ENCODE results near the gene BPIFB4.
"Not testable (repeated sequence)": the region's sequence is repeated elsewhere in the genome, so short reads cannot be mapped to it uniquely, and the experiment has no call there.

Gene BPIFB4

DNA sequence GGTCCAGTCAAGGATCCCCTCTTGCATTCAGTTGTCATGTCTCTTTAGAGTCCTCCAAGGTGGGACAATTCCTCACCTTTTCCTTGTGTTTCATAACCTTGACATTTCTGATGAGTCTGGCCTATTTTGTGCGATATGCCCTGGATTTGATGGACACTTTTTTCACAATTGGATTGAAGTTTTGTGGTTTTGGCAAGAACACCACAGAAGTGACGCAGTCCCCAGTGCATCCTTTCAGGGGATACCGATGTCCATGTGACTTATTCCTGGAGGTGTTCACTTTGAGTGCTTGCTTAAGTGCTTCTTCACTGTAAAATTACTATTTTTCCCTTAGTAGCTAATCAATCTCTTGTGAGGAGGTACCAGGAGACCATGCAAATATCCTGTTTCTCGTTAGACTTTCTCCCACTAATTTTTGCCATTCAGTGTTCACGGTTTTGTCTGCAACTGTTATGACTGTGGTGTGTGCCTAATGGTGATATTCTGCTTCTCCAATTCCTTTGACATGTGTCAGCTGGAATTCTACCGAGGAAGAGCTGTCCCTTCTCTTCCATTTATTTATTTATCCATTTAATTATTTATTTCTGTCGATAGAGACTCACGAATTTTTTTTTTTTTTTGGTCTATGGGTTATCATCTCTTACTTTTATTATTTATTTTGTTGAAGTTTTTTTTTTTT, 30.8 kb downstream of the BPIFB4 start:
- Histone ChIP-seq H3K27ac (ENCODE audit: low read length) (no peak overlapping the region), H3K9ac (ENCODE audit: low read length) (no peak overlapping the region), H3K9me3 (ENCODE audit: control insufficient read depth, low read depth, low read length) (no peaks in the 10 kb centered on the region), H3K4me1 (ENCODE audit: control insufficient read depth, low read depth, low read length) (no peaks in the 10 kb centered on the region), H3K4me3 (ENCODE audit: low read length) (no peak overlapping the region), H3K36me3 (ENCODE audit: control insufficient read depth, low read depth, low read length) (no peaks in the 10 kb centered on the region), H3K27me3 (ENCODE audit: control insufficient read depth, insufficient read depth, low read length) (no peaks in the 10 kb centered on the region)

GRCh38 chr20:33111306-33111705, 31.9 kb downstream of the BPIFB4 start:
- Histone ChIP-seq H3K4me1 (ENCODE audit: control insufficient read depth, low read depth, low read length) (no peaks in the 10 kb centered on the region), H3K9ac (ENCODE audit: low read length) (no peak overlapping the region), H3K36me3 (ENCODE audit: control insufficient read depth, low read depth, low read length) (no peaks in the 10 kb centered on the region), H3K4me3 (ENCODE audit: low read length) (no peak overlapping the region), H3K27ac (ENCODE audit: low read length) (no peak overlapping the region), H3K9me3 (ENCODE audit: control insufficient read depth, low read depth, low read length) (no peaks in the 10 kb centered on the region), H3K27me3 (ENCODE audit: control insufficient read depth, insufficient read depth, low read length) (no peaks in the 10 kb centered on the region)

DNA sequence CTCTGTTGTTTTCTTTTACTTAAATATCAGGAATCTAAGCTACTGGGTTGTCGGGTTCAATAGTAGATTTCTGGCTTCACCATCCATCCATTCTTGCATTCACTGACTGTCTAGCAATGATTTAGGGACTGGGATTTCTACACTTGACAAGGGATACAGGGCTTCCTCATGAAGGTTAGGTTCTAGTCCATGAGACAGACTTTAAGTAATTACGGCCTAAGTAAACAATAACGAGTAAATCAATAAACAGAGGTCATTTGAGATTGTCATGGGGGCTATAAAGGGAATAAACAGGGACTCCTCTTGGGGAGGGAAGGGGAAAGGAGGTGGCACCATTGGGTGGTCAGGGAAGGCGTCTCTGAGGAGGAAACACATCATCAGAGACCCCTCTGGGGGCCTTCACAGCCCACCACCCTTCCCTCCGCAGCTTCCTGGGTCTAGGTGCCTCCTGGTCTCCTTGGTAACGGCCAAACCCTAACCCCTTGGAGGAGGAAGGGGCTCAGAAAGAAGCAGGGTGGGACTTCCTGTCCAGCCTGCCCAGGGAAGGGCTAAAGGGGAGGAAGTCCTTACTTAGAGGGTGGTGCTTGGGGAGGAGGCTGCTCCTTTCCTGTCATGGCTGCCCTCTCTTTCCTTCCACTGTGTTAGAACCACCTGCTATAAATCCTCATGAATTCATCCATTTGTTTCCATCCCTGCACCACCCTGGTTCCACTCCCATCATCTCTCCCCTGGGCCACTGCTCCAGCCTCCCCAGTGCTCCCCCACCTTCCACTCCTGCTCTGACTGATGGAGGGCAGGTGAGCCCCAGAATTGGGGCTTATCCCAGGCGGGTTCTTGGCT, 33.3 kb downstream of the BPIFB4 start:
- Histone ChIP-seq H3K36me3 (ENCODE audit: control insufficient read depth, low read depth, low read length) (no peaks in the 10 kb centered on the region), H3K4me1 (ENCODE audit: control insufficient read depth, low read depth, low read length) (no peaks in the 10 kb centered on the region), H3K27me3 (ENCODE audit: control insufficient read depth, insufficient read depth, low read length) (no peaks in the 10 kb centered on the region), H3K27ac (ENCODE audit: low read length) (no peak overlapping the region), H3K9me3 (ENCODE audit: control insufficient read depth, low read depth, low read length) (no peaks in the 10 kb centered on the region), H3K9ac (ENCODE audit: low read length) (no peak overlapping the region), H3K4me3 (ENCODE audit: low read length) (no peak overlapping the region)

DNA sequence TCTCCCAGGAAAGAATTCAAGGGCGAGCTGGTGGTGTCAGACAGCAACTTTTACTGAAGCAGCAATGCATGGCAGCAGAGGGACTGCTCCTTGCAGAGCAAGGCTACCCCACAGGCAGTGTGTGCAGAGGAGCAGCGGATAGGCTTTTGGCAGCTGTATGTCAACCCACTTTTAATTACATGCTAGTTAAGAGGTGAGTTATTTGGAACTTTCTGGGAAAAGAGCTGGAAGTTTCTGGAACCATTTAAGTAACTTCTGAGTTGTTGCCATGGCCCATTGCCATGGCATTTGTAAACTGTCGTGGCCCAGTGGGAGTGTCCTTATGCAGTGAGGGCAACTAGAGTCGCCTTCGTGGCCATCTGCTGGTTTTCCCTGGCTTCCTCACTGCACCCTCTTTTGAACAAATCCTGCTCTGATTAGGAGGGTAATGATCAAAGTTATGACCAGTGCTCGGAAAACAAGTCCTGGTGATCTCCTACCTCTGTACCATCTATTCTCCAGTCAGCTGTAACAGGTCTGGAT, 34.0 kb downstream of the BPIFB4 start:
- Histone ChIP-seq H3K4me1 (ENCODE audit: control insufficient read depth, low read depth, low read length) (no peaks in the 10 kb centered on the region), H3K9ac (ENCODE audit: low read length) (no peak overlapping the region), H3K27ac (ENCODE audit: low read length) (no peak overlapping the region), H3K9me3 (ENCODE audit: control insufficient read depth, low read depth, low read length) (no peaks in the 10 kb centered on the region), H3K4me3 (ENCODE audit: low read length) (no peak overlapping the region), H3K27me3 (ENCODE audit: control insufficient read depth, insufficient read depth, low read length) (no peaks in the 10 kb centered on the region), H3K36me3 (ENCODE audit: control insufficient read depth, low read depth, low read length) (no peaks in the 10 kb centered on the region)

DNA sequence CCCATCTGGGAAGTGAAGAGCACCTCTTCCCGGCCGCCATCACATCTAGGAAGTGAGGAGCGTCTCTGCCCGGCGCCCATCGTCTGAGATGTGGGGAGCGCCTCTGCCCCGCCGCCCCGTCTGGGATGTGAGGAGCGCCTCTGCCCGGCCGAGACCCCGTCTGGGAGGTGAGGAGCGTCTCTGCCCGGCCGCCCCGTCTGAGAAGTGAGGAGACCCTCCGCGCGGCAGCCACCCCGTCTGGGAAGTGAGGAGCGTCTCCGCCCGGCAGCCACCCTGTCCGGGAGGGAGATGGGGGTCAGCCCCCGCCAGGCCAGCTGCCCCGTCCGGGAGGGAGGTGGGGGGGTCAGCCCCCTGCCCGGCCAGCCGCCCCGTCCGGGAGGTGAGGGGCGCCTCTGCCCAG, 36.1 kb downstream of the BPIFB4 start:
- not testable (repeated sequence) for H3K4me1 ChIP-seq (ENCODE audit: control insufficient read depth, low read depth, low read length); H3K27ac ChIP-seq (ENCODE audit: low read length); H3K36me3 ChIP-seq (ENCODE audit: control insufficient read depth, low read depth, low read length); H3K27me3 ChIP-seq (ENCODE audit: control insufficient read depth, insufficient read depth, low read length); H3K4me3 ChIP-seq (ENCODE audit: low read length); H3K9ac ChIP-seq (ENCODE audit: low read length); H3K9me3 ChIP-seq (ENCODE audit: control insufficient read depth, low read depth, low read length)

GRCh38 chr20:33119725-33120720, 40.6 kb downstream of the BPIFB4 start:
- H3K36me3 ChIP-seq (ENCODE audit: control insufficient read depth, low read depth, low read length), result no peaks in the 10 kb centered on the region

GRCh38 chr20:33120934-33121333, 41.5 kb downstream of the BPIFB4 start:
- Histone ChIP-seq H3K36me3 (ENCODE audit: control insufficient read depth, low read depth, low read length) (no peaks in the 10 kb centered on the region), H3K4me1 (ENCODE audit: control insufficient read depth, low read depth, low read length) (no peaks in the 10 kb centered on the region), H3K9me3 (ENCODE audit: control insufficient read depth, low read depth, low read length) (no peaks in the 10 kb centered on the region), H3K27me3 (ENCODE audit: control insufficient read depth, insufficient read depth, low read length) (no peaks in the 10 kb centered on the region), H3K4me3 (ENCODE audit: low read length) (no peak overlapping the region), H3K9ac (ENCODE audit: low read length) (no peak overlapping the region), H3K27ac (ENCODE audit: low read length) (no peak overlapping the region)

More at GRCh38 chr20:33119725-33120720, 40.6 kb downstream of the BPIFB4 start:
- H3K9ac ChIP-seq (ENCODE audit: low read length), result no peak overlapping the region
- H3K4me1 ChIP-seq (ENCODE audit: control insufficient read depth, low read depth, low read length), result no peaks in the 10 kb centered on the region
- H3K27ac ChIP-seq (ENCODE audit: low read length), result no peak overlapping the region
- no peak overlapping the region for H3K4me3 ChIP-seq (ENCODE audit: low read length)
- H3K9me3 ChIP-seq (ENCODE audit: control insufficient read depth, low read depth, low read length), result no peaks in the 10 kb centered on the region
- H3K27me3 ChIP-seq (ENCODE audit: control insufficient read depth, insufficient read depth, low read length), result no peaks in the 10 kb centered on the region

- H3K27me3 ChIP-seq (ENCODE audit: control insufficient read depth, insufficient read depth, low read length); H3K9ac ChIP-seq (ENCODE audit: low read length); H3K4me1 ChIP-seq (ENCODE audit: control insufficient read depth, low read depth, low read length); H3K27ac ChIP-seq (ENCODE audit: low read length); H3K4me3 ChIP-seq (ENCODE audit: low read length); H3K36me3 ChIP-seq (ENCODE audit: control insufficient read depth, low read depth, low read length); H3K9me3 ChIP-seq (ENCODE audit: control insufficient read depth, low read depth, low read length): not testable (repeated sequence)
Measured at GRCh38 chr20:33122297-33122696, 42.9 kb downstream of the BPIFB4 start.

- no peak overlapping the region for H3K4me3 ChIP-seq (ENCODE audit: low read length)
- no peaks in the 10 kb centered on the region for H3K27me3 ChIP-seq (ENCODE audit: control insufficient read depth, insufficient read depth, low read length)
- H3K9me3 ChIP-seq (ENCODE audit: control insufficient read depth, low read depth, low read length), result no peaks in the 10 kb centered on the region
- no peak overlapping the region for H3K9ac ChIP-seq (ENCODE audit: low read length)
- H3K4me1 ChIP-seq (ENCODE audit: control insufficient read depth, low read depth, low read length), result no peaks in the 10 kb centered on the region
- H3K36me3 ChIP-seq (ENCODE audit: control insufficient read depth, low read depth, low read length), result no peaks in the 10 kb centered on the region
- no peak overlapping the region for H3K27ac ChIP-seq (ENCODE audit: low read length)
Measured at GRCh38 chr20:33124261-33124660, 44.8 kb downstream of the BPIFB4 start.

GRCh38 chr20:33124994-33125393, 45.6 kb downstream of the BPIFB4 start:
- Histone ChIP-seq H3K4me1 (ENCODE audit: control insufficient read depth, low read depth, low read length) (no peaks in the 10 kb centered on the region), H3K27ac (ENCODE audit: low read length) (no peak overlapping the region), H3K9me3 (ENCODE audit: control insufficient read depth, low read depth, low read length) (no peaks in the 10 kb centered on the region), H3K36me3 (ENCODE audit: control insufficient read depth, low read depth, low read length) (no peaks in the 10 kb centered on the region), H3K9ac (ENCODE audit: low read length) (no peak overlapping the region), H3K27me3 (ENCODE audit: control insufficient read depth, insufficient read depth, low read length) (no peaks in the 10 kb centered on the region), H3K4me3 (ENCODE audit: low read length) (no peak overlapping the region)

- Histone ChIP-seq H3K27ac (ENCODE audit: low read length) (no peak overlapping the region), H3K4me1 (ENCODE audit: control insufficient read depth, low read depth, low read length) (no peaks in the 10 kb centered on the region), H3K9ac (ENCODE audit: low read length) (no peak overlapping the region), H3K4me3 (ENCODE audit: low read length) (no peak overlapping the region), H3K9me3 (ENCODE audit: control insufficient read depth, low read depth, low read length) (no peaks in the 10 kb centered on the region), H3K36me3 (ENCODE audit: control insufficient read depth, low read depth, low read length) (no peaks in the 10 kb centered on the region), H3K27me3 (ENCODE audit: control insufficient read depth, insufficient read depth, low read length) (no peaks in the 10 kb centered on the region)
Measured at GRCh38 chr20:33125983-33126382, 46.5 kb downstream of the BPIFB4 start.
